DLD1 (cell line): Measurements from ENCODE around the gene SPACA4.
"Not testable (repeated sequence)": the region's sequence is repeated elsewhere in the genome, so short reads cannot be mapped to it uniquely, and the experiment has no call there.

Source experiments
- in situ Hi-C: cut with HindIII; loops from 2 replicates; pipeline ENCODE4 v1.10.0; 2017; ENCODE audit warnings: low sequenced_read_pairs

Gene SPACA4

GRCh38 chr19:48606463-48607358 is at the start of gene SPACA4:
Gene SPACA4, plus strand, starts transcription at chr19:48606742. Its CDS starts 237 bp downstream, at chr19:48606979.
- in situ Hi-C loops: no loop called here

GRCh38 chr19:48556825-48557224 is 49.7 kb upstream of the SPACA4 start:
- in situ Hi-C loops: no loop called here

GRCh38 chr19:48558018-48558684 is 48.4 kb upstream of the SPACA4 start:
- in situ Hi-C loops: no loop called here

GRCh38 chr19:48560095-48560530 is 46.4 kb upstream of the SPACA4 start:
- in situ Hi-C loops: no loop called here

- in situ Hi-C loops: no loop called here
Measured at GRCh38 chr19:48561412-48561811, 45.1 kb upstream of the SPACA4 start.

- in situ Hi-C loops: no loop called here
Measured at GRCh38 chr19:48565090-48565489, 41.5 kb upstream of the SPACA4 start.

GRCh38 chr19:48568345-48568886 is 38.1 kb upstream of the SPACA4 start:
- in situ Hi-C loops: no loop called here

GRCh38 chr19:48569814-48570213 is 36.7 kb upstream of the SPACA4 start:
- in situ Hi-C loops: no loop called here

GRCh38 chr19:48571378-48572162 is 35.0 kb upstream of the SPACA4 start:
- in situ Hi-C loops: no loop called here

GRCh38 chr19:48573163-48573505 is 33.4 kb upstream of the SPACA4 start:
- in situ Hi-C loops: no loop called here

- in situ Hi-C loops: no loop called here
Measured at GRCh38 chr19:48575931-48576622, 30.5 kb upstream of the SPACA4 start.

- in situ Hi-C loops: not testable (repeated sequence)
Measured at GRCh38 chr19:48577908-48578307, 28.6 kb upstream of the SPACA4 start.

GRCh38 chr19:48578891-48579290 is 27.7 kb upstream of the SPACA4 start:
- in situ Hi-C loops: no loop called here

GRCh38 chr19:48582168-48582567 is 24.4 kb upstream of the SPACA4 start:
- in situ Hi-C loops: no loop called here

- in situ Hi-C loops: no loop called here
Measured at GRCh38 chr19:48587387-48587786, 19.2 kb upstream of the SPACA4 start.

- in situ Hi-C loops: no loop called here
Measured at GRCh38 chr19:48588670-48589401, 17.7 kb upstream of the SPACA4 start.

- in situ Hi-C loops: no loop called here
Measured at GRCh38 chr19:48591021-48591420, 15.5 kb upstream of the SPACA4 start.

- in situ Hi-C loops: no loop called here
Measured at GRCh38 chr19:48595171-48595570, 11.4 kb upstream of the SPACA4 start.

- in situ Hi-C loops: no loop called here
Measured at GRCh38 chr19:48595833-48596232, 10.7 kb upstream of the SPACA4 start.

GRCh38 chr19:48596237-48596636 is 10.3 kb upstream of the SPACA4 start:
- in situ Hi-C loops: no loop called here
